ENCODE results near the gene C17orf75.

DNA sequence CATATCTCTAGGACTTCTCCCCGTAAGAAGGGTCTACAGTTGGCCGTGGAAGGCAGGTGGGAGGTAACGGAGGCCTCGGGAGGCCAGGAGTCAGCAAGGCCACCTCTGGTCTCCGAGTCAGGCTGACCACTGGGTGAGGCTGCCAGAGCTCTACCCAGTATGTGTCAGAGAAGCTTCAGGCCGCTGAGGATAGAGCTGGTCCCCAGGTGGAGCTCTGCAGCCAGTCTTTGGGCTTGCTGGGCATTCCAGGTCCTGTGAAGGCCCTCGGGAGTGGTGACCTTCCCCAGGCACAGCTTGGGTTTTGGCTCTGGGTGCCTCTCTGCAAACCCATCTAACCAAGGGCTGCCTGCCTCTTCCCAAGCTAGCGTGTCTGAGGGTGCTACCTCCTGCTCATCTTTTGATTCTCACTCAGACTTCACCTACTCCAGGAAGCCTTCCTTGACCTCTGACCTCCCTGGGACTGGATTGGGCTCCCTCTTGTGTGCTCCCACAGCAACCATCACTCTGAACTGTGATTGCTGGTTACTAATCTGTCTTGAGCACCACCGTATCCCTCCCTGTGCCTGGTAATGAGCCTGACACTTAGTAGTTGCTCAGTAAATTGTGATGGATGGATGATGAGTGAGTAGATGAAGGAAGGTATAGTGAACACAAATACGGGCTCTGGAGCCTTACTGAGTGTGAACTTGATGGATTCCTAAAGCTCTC lies 54.0 kb downstream of the C17orf75 start:
- no peak for TF ChIP-seq POLR2A (IDR thresholded peaks at IDR 0.05; ENCODE audit: extremely low read depth, insufficient read length)
- TF ChIP-seq, protein P1, sequence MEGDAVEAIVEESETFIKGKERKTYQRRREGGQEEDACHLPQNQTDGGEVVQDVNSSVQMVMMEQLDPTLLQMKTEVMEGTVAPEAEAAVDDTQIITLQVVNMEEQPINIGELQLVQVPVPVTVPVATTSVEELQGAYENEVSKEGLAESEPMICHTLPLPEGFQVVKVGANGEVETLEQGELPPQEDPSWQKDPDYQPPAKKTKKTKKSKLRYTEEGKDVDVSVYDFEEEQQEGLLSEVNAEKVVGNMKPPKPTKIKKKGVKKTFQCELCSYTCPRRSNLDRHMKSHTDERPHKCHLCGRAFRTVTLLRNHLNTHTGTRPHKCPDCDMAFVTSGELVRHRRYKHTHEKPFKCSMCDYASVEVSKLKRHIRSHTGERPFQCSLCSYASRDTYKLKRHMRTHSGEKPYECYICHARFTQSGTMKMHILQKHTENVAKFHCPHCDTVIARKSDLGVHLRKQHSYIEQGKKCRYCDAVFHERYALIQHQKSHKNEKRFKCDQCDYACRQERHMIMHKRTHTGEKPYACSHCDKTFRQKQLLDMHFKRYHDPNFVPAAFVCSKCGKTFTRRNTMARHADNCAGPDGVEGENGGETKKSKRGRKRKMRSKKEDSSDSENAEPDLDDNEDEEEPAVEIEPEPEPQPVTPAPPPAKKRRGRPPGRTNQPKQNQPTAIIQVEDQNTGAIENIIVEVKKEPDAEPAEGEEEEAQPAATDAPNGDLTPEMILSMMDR (IDR thresholded peaks at IDR 0.05; ENCODE audit: low read depth, low read length), result no peak
- TF ChIP-seq, protein P2, sequence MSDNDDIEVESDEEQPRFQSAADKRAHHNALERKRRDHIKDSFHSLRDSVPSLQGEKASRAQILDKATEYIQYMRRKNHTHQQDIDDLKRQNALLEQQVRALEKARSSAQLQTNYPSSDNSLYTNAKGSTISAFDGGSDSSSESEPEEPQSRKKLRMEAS (IDR thresholded peaks at IDR 0.05; ENCODE audit: low read depth, low read length), result no peak
- TF ChIP-seq MYC (IDR thresholded peaks at IDR 0.05; ENCODE audit: low read depth, low read length), result no peak
